Neural crest cell (in vitro differentiated cells): ENCODE data around the gene PADI3. TPM values are rescaled to one million over a fixed set of nuclear protein-coding genes. Genes with fewer than 3 reads are reported as not detected.

ENCODE experiments used
- DNase-seq: peaks from one replicate; pipeline ENCODE4 v3.0.0; 2021; ENCODE audit warnings: low read depth, mixed read lengths, low spot score
- H3K27ac Mint-ChIP-seq: one replicate; pipeline ENCODE4 v1.8.0; 2021; ENCODE audit warnings: mild to moderate bottlenecking, mixed read lengths; ENCODE audit not compliant: unreplicated experiment
- H3K27me3 Mint-ChIP-seq: 2 replicates; pipeline ENCODE4 v1.8.0; 2021; ENCODE audit warnings: low read depth, mild to moderate bottlenecking, mixed read lengths
- H3K36me3 Mint-ChIP-seq: 2 replicates; pipeline ENCODE4 v1.8.0; 2021; ENCODE audit warnings: low read depth, mild to moderate bottlenecking, mixed read lengths
- H3K4me1 Mint-ChIP-seq: 2 replicates; pipeline ENCODE4 v1.8.0; 2021; ENCODE audit warnings: mixed read lengths
- H3K4me3 Mint-ChIP-seq: one replicate; pipeline ENCODE4 v1.8.0; 2021; ENCODE audit warnings: mild to moderate bottlenecking, mixed read lengths
- H3K9me3 Mint-ChIP-seq: 2 replicates; pipeline ENCODE4 v1.8.0; 2021; ENCODE audit warnings: mixed read lengths
- CTCF ChIP-seq: fragments of 200-600 bp; sonication (generic); conservative IDR thresholded peaks from 2 replicates; pipeline ENCODE4 v1.5.0; 2021; ENCODE audit warnings: antibody characterized with exemption, mild to moderate bottlenecking
- total RNA-seq: library from RNA; stranded (reverse); gene quantifications from 2 replicates; pipeline ENCODE4 v1.2.1, GENCODE V29; 2021

Gene PADI3
- total RNA-seq, 1 donor from 2014 or later = not detected

GRCh38 chr1:17281775-17282181 is 32.9 kb downstream of the PADI3 start:
- no peak for TF ChIP-seq CTCF
- Mint-ChIP-seq H3K4me3 (no peak overlapping the region), H3K27me3 (no peaks in the 10 kb centered on the region), H3K36me3 (no peaks in the 10 kb centered on the region), H3K27ac (no peak overlapping the region), H3K9me3 (no peaks in the 10 kb centered on the region), H3K4me1 (peaks cover 8% of the 10 kb centered on the region)
- DNase-seq = no peak

GRCh38 chr1:17282836-17283235 is 33.9 kb downstream of the PADI3 start:
- H3K4me1 Mint-ChIP-seq = peaks cover 8% of the 10 kb centered on the region
- H3K36me3 Mint-ChIP-seq = no peaks in the 10 kb centered on the region
- no peak for TF ChIP-seq CTCF
- H3K9me3 Mint-ChIP-seq = no peaks in the 10 kb centered on the region
- no peak overlapping the region for H3K4me3 Mint-ChIP-seq
- H3K27me3 Mint-ChIP-seq = no peaks in the 10 kb centered on the region
- DNase-seq = no peak
- no peak overlapping the region for H3K27ac Mint-ChIP-seq

- Mint-ChIP-seq H3K9me3 (no peaks in the 10 kb centered on the region), H3K4me3 (no peak overlapping the region), H3K27ac (no peak overlapping the region), H3K36me3 (no peaks in the 10 kb centered on the region), H3K4me1 (no peaks in the 10 kb centered on the region), H3K27me3 (peaks cover 7% of the 10 kb centered on the region)
- no peak for DNase-seq
- no peak for TF ChIP-seq CTCF
Observed at GRCh38 chr1:17286646-17287045, 37.7 kb downstream of the PADI3 start.

GRCh38 chr1:17287130-17287776 is 38.4 kb downstream of the PADI3 start:
- no peak for DNase-seq
- no peak overlapping the region for H3K27ac Mint-ChIP-seq
- H3K27me3 Mint-ChIP-seq = peaks cover 7% of the 10 kb centered on the region
- H3K36me3 Mint-ChIP-seq = no peaks in the 10 kb centered on the region
- H3K9me3 Mint-ChIP-seq = no peaks in the 10 kb centered on the region
- TF ChIP-seq CTCF = no peak
- no peaks in the 10 kb centered on the region for H3K4me1 Mint-ChIP-seq
- H3K4me3 Mint-ChIP-seq = no peak overlapping the region

GRCh38 chr1:17289721-17290120 is 40.8 kb downstream of the PADI3 start:
- TF ChIP-seq CTCF = no peak
- H3K36me3 Mint-ChIP-seq = no peaks in the 10 kb centered on the region
- no peaks in the 10 kb centered on the region for H3K9me3 Mint-ChIP-seq
- DNase-seq = no peak
- H3K4me3 Mint-ChIP-seq = no peak overlapping the region
- peaks cover 15% of the 10 kb centered on the region for H3K27me3 Mint-ChIP-seq
- no peak overlapping the region for H3K27ac Mint-ChIP-seq
- no peaks in the 10 kb centered on the region for H3K4me1 Mint-ChIP-seq
